ENCODE results near the gene RUVBL1.

The RUVBL1 gene

GRCh38 chr3:128064962-128065361 lies 58.6 kb downstream of the RUVBL1 start:
- no peak for DNase-seq

GRCh38 chr3:128063865-128064264 lies 59.7 kb downstream of the RUVBL1 start:
- no peak for DNase-seq

- no peak for DNase-seq
Observed at GRCh38 chr3:128062033-128062745, 61.4 kb downstream of the RUVBL1 start.

- DNase-seq: no peak
Observed at GRCh38 chr3:128060473-128061381, 62.9 kb downstream of the RUVBL1 start.

GRCh38 chr3:128056258-128056657 lies 67.4 kb downstream of the RUVBL1 start:
- no peak for DNase-seq

GRCh38 chr3:128054367-128054766 lies 69.2 kb downstream of the RUVBL1 start:
- no peak for DNase-seq

GRCh38 chr3:128053614-128054013 lies 70.0 kb downstream of the RUVBL1 start:
- no peak for DNase-seq

GRCh38 chr3:128052595-128053351 lies 70.8 kb downstream of the RUVBL1 start:
- DNase-seq: no peak

- DNase-seq: peak; percentile 82 to 87
Observed at GRCh38 chr3:128051837-128052594, 71.6 kb downstream of the RUVBL1 start, which contains the start of gene SEC61A1. TSS of gene SEC61A1 (plus strand) at chr3:128052437. CDS start at chr3:128052553, 116 bp downstream.

- DNase-seq: no peak
Observed at GRCh38 chr3:128051459-128051836, 72.2 kb downstream of the RUVBL1 start.

GRCh38 chr3:128050597-128050996 lies 73.0 kb downstream of the RUVBL1 start:
- no peak for DNase-seq

GRCh38 chr3:128041344-128041743 lies 82.3 kb downstream of the RUVBL1 start:
- DNase-seq: no peak

- no peak for DNase-seq
Observed at GRCh38 chr3:128040660-128041059, 83.0 kb downstream of the RUVBL1 start.

- DNase-seq: no peak
Observed at GRCh38 chr3:128040041-128040440, 83.6 kb downstream of the RUVBL1 start.

GRCh38 chr3:128036119-128036518 lies 87.5 kb downstream of the RUVBL1 start:
- no peak for DNase-seq

- DNase-seq: no peak
Observed at GRCh38 chr3:128033102-128033501, 90.5 kb downstream of the RUVBL1 start.

All from bone marrow (tissue), 2 donors.